Measurements from ENCODE around the gene MTUS2. TPM values are rescaled to one million over a fixed set of nuclear protein-coding genes. Genes with fewer than 3 reads are reported as not detected.

MTUS2 gene
- polyA plus RNA-seq, 4 donors = 0.72 to 0.96 (median 0.87) TPM

- DNase-seq (ENCODE audit: low read depth in 4 of 4, low spot score in 2 of 4) = no peak
Measured at GRCh38 chr13:29473166-29473565, 653.0 kb downstream of the MTUS2 start.

DNA sequence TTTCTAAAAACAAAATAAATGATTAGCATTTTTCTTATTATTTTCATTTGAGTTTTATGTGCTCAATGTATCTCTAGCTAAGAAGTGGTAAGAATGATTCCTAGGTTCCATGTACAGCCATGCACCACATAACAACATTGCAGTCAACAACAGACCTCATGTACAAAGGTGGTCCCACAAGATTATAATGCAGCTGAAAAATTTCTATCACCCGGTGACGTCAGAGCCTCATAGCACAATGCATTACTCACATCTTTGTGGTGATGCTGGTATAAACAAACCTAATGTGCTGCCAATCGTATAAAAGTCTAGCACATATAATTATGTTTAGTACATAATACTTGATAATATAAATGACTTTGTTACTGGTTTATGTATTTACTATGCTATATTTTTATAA, 654.9 kb downstream of the MTUS2 start:
- no peak for DNase-seq (ENCODE audit: low read depth in 4 of 4, low spot score in 2 of 4)

- no peak for DNase-seq (ENCODE audit: low read depth in 4 of 4, low spot score in 2 of 4)
Measured at GRCh38 chr13:29476046-29476445, 655.9 kb downstream of the MTUS2 start.

GRCh38 chr13:29479716-29480492, 659.8 kb downstream of the MTUS2 start:
- DNase-seq (ENCODE audit: low read depth in 4 of 4, low spot score in 2 of 4) = no peak

- no peak for DNase-seq (ENCODE audit: low read depth in 4 of 4, low spot score in 2 of 4)
Measured at GRCh38 chr13:29480893-29481525, 660.9 kb downstream of the MTUS2 start.

GRCh38 chr13:29481603-29482002, 661.5 kb downstream of the MTUS2 start:
- DNase-seq (ENCODE audit: low read depth in 4 of 4, low spot score in 2 of 4) = no peak

DNA sequence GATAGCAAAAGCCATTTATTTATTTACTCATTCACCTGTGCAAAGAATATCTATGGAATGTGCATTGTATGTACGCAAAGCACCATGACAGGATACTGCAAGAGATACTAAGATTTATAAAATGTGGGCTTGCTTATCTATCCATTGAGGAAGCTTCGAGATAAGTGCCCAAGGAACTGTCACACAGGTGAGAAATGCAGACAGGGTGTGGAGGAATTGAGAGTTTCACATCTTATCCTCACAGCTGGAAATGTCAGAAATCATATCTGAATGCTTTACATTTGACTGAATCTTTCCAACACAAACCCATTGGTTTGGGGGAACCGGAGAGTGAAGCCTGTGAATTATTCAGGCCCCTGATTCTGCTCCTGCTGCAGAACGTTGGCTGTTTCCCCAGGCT, 662.4 kb downstream of the MTUS2 start:
- no peak for DNase-seq (ENCODE audit: low read depth in 4 of 4, low spot score in 2 of 4)

- DNase-seq (ENCODE audit: low read depth in 4 of 4, low spot score in 2 of 4) = no peak
Measured at GRCh38 chr13:29483211-29483610, 663.1 kb downstream of the MTUS2 start.

- no peak for DNase-seq (ENCODE audit: low read depth in 4 of 4, low spot score in 2 of 4)
Measured at GRCh38 chr13:29483623-29484022, 663.5 kb downstream of the MTUS2 start.

DNA sequence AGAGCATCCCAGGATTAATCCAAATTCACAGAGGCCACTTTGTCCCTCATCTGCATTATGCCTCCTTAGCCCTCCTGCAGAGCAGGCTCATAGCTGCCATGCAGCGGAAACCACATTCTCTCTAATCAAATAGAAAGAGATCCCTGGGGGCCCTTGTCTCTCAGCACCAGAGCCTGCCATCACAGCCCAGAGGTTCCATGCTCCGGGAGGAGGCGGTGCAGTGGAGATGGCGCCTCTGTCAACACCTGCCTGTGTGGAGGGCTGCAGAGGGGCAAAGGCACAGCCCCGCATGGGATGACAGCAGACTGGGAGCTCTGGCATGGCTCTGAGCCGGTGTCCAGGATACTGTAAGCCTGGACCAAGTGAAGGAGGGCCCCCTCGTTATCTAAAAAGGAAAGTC, 664.1 kb downstream of the MTUS2 start:
- no peak for DNase-seq (ENCODE audit: low read depth in 4 of 4, low spot score in 2 of 4)

GRCh38 chr13:29484796-29485195, 664.7 kb downstream of the MTUS2 start:
- no peak for DNase-seq (ENCODE audit: low read depth in 4 of 4, low spot score in 2 of 4)

DNA sequence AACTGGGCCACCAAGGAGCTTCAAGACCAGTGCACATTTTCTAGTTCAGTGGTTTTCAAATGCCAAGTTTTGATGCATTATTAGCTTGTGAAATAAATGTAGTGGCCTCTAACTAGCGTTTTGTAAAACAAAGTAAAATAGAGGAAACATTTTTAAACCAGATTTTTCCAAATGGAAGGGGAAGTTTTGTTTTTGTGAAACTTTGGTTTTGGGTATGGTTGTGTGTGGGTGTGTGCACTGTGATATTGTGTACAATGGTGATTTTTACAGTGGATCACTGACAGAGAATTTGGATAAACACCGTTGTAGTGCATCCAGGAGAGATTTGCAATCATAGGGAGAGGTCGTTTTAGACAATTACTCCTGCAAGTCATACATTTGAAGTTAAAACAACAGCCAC, 666.4 kb downstream of the MTUS2 start:
- no peak for DNase-seq (ENCODE audit: low read depth in 4 of 4, low spot score in 2 of 4)

DNA sequence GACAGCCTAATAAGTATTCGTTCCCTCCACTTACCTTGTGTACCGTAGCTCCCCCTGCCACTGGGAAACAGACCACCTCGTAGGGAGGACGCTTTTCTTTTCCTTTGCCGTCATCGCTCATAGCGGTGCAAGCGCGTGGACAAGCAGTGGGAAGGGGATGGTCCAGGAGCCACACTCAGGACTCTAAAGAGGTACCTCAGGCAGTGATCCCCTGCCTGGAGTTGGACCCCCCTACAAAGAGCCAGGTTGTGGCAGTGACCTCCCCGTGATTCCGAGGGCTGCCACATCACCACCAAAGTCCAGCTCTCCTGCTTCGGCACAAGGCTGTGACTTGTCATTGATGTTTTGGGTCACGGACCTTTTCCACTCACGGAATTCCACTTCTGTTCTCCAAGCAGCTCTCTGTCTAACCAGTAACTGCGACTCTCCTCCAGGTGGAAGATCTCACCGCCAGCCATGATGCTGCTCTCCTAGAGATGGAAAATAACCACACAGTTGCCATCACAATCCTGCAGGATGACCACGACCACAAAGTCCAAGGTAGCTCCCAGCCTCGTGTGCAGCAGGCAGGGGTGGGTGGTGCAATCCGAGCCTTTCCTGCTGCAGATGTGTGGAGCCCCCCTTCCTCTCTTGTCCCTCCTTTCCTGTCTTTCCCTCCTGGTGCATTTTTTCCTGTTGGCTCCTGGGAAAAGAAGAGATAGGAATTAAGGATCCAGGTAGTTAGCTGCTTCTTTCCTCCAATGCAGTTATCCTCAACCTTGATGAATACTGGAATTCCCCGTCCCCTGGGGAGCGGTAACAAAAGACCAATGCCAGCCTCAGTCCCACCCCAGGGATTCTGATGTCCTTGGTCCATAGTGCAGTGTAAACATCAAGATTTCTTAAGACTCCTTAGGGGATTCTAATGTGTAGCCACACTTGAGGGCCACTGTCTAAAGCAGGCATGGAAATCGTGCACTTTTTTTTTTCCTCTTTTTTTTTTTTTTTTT, 667.6 kb downstream of the MTUS2 start:
- DNase-seq (ENCODE audit: low read depth in 4 of 4, low spot score in 2 of 4) = no peak

DNA sequence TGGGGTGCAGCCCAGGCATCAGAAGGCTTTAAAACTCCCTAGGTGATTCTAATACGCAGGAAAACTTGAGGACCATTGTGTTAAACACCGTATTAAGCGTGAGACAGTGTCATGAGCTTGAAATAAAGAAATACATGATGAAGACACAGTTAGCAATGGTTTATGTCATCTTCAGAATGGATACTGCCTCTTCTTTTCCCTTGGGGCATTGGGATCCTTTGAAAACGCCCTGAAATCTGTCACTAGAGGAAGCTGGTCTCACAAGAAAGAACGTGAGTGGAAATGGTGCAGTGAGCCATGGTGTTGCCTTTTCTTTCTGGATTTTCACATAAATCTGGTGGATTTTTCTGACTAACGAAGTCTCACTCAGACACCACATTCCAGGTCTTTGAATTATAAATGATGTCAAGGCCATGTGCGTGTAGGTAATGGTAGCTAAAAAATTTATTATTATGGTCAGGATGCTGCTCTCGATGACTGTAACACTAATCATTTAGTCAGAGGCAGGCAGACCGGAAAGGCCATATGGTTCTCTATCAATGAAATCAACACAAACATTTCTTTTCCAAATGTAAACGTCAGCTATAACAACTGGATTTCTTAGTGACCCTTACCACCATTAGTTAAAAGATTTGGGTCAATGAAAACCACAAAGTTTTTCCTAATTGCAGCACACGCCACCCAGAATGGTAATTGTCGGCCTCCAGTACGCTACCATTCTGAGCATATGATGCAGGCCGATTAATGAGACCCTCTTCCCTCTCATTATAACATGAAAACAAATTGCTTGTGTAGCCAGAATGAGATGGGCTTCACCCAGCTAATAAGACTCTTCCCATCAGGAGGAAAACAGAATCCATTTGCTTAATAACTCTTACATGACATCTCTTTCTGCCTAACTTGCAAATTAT, 669.8 kb downstream of the MTUS2 start:
- no peak for DNase-seq (ENCODE audit: low read depth in 4 of 4, low spot score in 2 of 4)

DNA sequence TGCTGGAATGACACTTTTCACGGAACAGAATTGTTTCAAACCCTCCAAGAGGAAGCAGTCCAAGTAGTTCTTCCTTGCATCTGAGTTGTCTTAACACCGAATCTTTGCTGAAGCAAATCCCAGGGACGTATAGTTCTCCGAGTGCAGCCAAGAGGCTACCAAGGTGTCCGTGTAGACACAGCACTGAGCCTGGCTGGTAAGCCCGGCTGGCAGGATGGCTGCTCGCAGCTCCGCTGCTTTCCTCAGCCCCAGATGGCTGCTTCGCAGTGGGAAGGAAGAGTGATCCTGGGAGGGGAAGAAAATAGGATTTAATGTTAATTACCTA, 670.4 kb downstream of the MTUS2 start:
- no peak for DNase-seq (ENCODE audit: low read depth in 4 of 4, low spot score in 2 of 4)

DNA sequence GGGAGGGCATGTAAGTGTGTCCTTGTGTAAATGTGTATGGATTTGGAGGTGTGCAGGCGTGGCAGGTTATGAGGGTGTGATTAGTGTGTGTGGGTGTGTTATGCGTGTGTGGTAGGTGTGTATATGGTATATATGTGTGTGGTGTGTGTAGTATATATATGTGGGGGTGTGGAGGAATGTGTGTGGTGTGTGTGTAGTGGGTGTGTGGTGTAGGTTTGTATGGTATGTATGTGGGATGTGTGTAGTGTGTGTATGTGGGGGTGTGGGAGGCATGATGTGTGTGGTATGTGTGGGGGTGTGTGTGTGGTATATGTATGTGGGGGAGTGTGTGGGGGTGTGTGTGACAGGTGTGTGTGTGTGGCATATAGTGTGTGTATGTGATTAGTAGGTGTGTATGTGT, 671.1 kb downstream of the MTUS2 start:
- DNase-seq (ENCODE audit: low read depth in 4 of 4, low spot score in 2 of 4) = no peak

- DNase-seq (ENCODE audit: low read depth in 4 of 4, low spot score in 2 of 4) = no peak
Measured at GRCh38 chr13:29493796-29494195, 673.7 kb downstream of the MTUS2 start.

DNA sequence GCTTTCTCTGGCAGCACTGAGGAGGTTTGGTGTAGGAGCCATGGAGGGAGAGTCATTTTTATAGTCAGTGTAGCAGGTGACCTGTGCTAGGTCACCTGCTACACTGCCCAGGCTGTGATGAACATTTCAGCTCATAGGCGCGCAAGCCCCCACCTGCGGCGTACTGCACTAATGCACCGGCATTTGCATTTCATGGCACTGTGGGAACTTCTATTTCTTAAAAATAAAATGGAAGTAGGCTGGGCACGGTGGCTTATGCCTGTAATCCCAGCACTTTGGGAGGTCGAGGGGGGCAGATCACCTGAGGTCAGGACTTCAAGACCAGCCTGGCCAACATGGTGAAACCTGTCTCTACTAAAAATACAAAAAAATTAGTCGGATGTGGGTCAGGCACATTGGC, 674.4 kb downstream of the MTUS2 start:
- DNase-seq (ENCODE audit: low read depth in 4 of 4, low spot score in 2 of 4) = no peak

- no peak for DNase-seq (ENCODE audit: low read depth in 4 of 4, low spot score in 2 of 4)
Measured at GRCh38 chr13:29496241-29496712, 676.1 kb downstream of the MTUS2 start.

GRCh38 chr13:29497137-29497654, 677.1 kb downstream of the MTUS2 start:
- DNase-seq (ENCODE audit: low read depth in 4 of 4, low spot score in 2 of 4) = peak in 3 of 4 donors; percentile 64 to 78 (median 71)

Measured in left renal cortex interstitium (tissue), 4 donors.